Stimulated activated CD8-positive, alpha-beta memory T cell treated with anti-CD3 and anti-CD28 coated beads, Interleukin-2, amount 100 ng/mL, for 48 hours (primary cell): Measurements from ENCODE around the gene CYB5A.

ENCODE experiments used
- DNase-seq, 2 donors: peaks; one replicate each; pipeline ENCODE4 v3.0.0-alpha.2; 2020; ENCODE audit warnings: low read depth in 2 of 2

The CYB5A gene

DNA sequence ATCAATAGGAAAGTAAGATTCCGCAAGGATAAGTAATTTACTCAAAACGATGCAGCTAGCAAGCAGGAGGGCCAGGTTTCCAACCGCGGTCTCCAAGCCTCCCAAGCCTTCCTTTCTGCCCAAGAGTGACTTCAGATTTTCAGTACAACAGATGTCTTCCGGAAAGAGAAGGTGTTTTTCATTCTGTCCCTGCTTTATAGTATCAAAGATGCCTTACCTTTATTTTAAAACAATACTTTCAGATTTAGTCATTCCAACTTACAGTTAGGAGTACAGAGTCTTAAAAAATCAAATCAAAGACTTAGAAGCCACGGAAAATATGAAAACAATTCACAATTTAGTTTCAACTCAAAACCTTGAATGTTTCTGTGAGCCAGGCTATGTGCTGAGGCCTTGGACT, 43.6 kb downstream of the CYB5A start:
- no peak for DNase-seq

GRCh38 chr18:74244554-74244953, 47.2 kb downstream of the CYB5A start:
- no peak for DNase-seq

GRCh38 chr18:74243127-74243526, 48.6 kb downstream of the CYB5A start:
- no peak for DNase-seq

- DNase-seq: no peak
These were observed 49.2 kb downstream of the CYB5A start for GRCh38 chr18:74242438-74243096.

DNA sequence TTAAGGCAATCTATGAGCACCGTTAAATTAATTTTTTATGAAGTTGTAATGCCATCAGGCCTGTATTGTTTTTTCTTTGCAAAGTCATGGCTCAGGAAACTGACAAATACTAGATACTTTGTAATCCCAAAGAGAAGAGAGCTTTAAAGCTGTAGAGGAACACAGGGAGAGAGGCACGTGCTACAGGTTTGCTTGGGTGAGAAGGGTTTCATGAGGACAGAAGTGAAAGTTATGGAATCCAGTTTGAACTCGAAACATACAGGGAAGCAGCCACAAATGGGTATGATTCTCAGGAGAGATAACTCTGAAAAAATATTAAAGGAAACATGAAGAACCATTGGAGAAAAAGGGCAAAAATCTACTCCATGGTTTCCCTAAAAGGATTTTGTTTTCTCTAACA, 49.8 kb downstream of the CYB5A start:
- DNase-seq: no peak

GRCh38 chr18:74241426-74241825, 50.3 kb downstream of the CYB5A start:
- no peak for DNase-seq

DNA sequence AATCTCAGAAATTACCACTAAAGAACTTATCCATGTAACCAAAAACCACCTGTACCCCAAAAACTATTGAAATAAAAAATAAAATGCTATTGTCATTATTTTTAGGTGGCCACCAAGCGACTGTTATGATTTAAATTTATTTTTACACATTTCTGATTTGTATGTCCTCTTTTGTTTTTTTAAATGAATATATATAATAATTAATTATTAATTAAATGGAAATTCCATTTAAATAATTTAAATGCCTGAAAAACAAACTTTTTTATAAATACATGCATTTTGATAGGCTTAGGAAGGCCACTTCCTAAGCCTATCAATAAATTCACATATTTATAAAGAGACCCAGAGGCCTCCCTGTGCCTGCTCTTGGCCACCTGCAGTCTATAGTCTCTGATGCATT, 52.2 kb downstream of the CYB5A start:
- no peak for DNase-seq

- no peak for DNase-seq
These were observed 57.2 kb downstream of the CYB5A start for GRCh38 chr18:74234326-74235171.

DNA sequence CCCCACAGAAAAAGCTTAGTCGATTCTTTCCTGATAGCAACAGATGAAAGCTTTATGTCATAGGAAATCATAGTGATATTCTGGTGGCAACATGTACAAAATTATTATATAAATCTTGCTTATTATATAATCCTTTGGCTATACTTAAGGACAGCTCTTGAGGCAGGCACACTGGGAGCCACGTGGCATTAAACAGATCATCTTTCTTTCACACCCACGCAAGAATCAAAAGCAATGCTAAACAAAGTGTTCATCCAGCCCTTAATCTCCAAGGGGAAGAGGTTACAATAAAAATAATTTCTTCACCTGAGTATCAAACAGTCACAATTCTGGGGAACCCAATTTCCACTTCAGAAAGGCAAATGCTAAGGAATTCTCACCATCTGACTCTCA, 57.8 kb downstream of the CYB5A start:
- no peak for DNase-seq

- no peak for DNase-seq
These were observed 60.6 kb downstream of the CYB5A start for GRCh38 chr18:74230922-74231714.

GRCh38 chr18:74229891-74230290, 61.9 kb downstream of the CYB5A start:
- no peak for DNase-seq

DNA sequence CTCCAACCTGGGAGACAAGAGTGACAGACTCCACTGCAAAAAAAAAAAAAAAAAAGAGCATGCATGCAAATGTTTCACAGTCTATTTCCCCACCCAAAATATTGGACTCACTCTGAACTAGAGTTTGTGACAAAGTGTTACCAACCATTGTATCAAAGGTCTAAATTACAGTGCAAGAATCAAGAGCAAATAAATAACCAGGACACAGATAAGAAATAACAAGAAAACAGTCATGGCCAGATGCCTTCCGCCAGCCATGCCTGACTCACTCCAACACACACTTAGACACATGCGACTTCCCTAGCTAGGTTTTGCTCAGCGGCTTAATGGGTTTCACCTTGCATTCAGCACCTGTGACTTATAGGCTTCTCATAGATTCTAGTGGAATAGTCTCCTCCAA, 62.8 kb downstream of the CYB5A start:
- no peak for DNase-seq

DNA sequence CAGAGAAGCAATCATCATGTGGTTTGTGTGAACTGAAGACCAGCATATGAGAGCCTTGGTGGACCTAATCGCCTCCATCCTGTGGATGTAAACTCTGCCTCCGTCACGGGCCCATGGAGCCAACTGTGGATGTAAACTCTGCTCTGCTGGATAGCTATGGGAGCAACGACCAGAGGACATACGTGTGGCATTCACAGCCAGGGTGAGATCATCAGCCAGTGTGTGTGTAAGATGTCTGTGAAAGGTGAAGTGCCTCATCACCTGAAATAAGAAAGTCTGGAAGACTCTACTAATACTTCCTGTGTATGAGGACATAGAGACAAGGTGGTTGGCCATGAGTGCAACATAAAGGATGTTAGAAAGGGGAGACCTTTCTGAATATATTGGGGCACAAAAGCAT, 63.5 kb downstream of the CYB5A start:
- no peak for DNase-seq

DNA sequence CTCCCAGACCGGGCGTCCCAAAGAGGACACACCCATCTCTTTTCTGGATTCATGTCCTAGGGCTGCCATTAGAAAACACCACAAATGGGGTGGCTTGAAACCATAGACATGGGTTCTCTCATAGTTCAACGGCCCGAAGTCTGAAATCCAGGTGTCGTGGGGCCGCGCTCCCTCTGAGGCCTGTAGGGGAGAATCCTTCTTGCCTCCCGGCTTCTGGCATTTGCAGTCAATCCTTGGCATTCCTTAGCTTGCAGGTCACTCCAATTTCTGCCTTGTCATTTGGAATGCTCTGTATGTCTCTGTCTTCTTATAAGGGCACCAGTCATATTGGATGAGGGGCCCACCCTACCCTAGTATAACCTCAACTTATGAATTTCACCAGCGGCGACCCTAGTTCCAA, 65.1 kb downstream of the CYB5A start:
- no peak for DNase-seq

DNA sequence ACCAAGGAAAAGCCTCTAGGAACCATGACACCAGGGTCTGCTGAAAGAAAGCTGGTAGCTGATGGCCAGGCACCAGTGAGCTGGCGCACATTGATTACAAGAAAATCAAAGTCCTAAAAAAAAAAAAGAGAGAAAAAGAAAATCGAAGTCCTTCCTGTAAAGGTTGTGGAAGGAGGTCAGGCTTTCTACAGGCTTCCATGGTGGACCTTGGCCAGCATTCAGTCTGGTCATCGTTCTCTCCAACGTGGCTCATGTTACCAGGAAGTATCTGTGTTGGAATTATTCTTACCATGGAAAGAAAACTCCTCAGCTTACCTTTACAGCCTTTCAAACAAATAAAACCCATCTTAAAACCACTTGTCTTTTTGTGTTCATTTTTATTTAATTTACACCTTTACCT, 65.6 kb downstream of the CYB5A start:
- no peak for DNase-seq

DNA sequence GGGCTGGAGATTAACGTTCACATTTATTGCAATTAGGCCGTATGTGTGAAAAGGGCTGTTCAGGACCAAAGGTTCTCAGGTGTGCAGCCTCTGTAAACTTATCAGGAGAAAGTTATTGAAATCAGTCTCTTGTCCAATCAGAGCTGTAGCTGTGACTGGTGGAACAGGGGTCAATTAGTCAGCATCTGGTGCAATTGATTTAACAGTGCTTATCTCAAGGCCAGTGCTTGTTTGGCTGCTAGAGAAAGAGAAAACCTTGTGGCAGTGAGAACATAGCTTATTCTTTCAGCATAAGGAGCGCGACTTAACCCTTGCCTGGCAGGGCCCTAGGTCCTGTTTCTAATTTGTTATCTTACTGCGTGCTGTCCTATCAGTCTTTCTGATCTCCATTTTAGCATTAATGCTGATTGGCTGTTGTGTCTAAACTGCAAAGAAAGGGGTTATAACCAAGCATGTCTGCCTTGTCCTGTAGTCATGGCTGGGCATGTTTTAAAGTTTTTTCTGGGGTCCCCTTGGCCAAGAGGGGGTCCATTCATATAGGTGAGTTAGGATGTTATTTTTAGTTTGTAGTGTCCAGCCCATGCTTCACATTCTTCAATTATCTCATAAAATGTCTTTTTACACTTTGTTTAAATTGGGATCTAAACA, 66.4 kb downstream of the CYB5A start:
- DNase-seq: no peak

DNA sequence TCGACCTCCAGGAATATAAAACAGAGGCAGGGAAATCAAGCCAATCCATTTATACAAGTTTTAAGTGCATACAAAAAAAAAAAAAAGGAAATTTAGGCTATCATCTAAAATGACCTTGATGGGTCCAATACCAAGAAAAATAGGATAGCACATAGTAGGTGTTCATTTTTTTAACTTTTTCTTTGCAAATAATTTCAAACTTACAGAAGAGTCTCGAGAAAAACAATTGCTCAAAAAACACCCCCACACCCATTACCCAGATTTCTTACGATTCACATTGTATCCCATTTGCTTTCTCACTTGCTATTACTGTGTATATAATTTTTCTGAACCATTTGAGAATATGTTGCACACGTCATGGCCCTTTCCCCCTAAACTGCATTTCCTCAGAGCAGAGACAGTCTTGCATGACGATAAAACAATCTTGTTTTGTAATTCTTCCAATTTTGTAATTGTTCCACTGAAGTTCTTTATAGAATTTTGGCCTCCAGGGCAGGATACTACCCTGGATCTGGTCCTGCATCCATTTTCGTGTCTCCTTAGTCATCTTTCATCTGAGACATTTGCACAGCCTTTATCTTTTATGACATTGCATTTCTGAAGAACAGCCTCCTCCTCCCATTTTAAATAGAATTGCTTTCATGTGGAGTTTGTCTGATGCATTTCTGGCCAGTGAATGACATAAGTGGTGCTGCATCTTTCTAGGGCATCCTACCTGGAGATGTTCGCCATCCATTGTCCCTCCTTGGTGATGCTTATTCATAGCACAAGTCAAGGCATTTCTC, 68.9 kb downstream of the CYB5A start:
- no peak for DNase-seq

DNA sequence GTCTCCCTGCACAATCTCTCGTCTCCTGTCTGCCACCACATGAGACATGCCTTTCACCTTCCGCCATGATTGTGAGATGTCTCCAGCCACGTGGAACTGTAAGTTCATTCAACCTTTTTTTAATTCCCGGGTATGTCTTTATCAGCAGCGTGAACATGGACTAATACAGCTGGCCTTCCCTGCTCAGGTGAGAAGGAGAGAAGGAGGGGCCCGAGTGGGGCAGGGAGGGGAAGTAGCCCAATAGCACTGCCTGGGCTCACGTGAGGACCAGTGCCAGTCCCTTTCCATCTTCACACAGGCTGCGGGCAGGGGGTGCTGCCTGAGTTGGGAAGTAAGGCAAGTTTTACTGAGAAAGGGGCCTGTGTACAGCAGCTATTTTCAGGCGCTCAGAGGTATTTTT, 70.7 kb downstream of the CYB5A start:
- no peak for DNase-seq

DNA sequence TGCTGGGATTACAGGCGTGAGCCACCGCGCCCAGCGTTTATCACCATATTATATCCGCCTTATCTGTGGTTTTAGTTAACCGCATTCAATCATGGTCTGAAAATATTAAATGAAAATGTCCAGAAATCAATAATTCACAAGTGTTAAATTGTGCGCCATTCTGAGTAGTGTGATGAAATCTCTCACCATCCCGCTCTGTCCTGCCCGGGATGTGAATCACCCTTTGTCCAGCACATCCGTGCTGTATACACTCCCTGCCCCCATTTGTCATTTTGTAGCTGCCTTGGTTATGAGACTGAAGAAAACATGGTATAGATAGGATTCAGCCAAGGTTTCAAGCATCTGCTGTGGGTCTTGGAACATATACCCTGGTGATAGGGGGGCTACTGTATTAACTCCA, 72.7 kb downstream of the CYB5A start:
- DNase-seq: no peak

DNA sequence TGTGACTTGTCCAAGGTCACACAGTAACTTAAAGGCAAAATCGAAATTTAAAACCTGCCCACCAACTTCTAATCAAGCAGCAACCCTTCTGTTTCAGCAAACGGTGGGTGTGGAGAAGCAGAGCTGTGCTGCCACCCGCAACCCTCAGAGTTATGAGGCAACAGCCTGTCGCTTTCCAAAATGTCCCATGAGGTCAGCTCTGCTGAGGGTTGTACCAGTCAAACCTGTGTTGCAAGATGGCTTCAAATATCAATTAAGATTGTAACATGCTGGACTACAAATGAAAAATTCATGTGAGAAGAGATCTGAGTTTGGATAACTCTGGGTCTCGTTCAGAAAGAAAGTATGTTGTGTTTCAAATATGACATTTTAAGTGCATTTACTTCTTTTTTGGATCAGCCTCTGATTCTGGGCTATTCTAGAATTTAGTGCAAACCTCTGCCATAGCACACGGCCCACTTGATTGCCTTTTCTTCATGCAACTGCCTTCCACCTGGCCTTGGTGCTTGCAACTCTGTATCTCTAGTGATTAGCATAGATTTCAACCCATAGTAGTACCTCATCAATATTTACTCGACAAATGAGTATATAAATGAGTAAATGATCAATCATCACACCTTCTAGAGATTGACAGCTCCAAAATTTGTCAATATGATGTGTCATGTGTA, 74.2 kb downstream of the CYB5A start:
- DNase-seq: no peak

DNA sequence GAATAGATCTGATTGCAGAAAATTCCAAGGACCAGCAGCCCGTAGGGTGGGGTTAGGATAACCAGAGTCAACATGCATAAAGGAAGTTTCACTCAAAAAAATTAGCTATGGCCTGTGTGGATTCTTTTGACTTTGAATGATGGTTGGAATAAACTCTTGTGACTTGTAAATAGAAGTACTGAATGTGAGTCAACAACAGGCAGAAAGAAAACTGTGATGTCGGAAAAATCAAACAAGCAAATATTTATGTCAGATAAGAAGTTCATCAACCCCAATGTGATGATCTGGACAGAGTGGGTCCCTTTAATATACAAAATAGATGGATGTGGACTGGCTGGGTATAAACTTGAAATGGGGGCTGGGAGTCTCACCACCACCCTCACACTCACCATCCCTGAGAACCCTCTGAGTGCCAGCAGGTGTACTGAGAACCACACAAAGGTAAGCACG, 75.1 kb downstream of the CYB5A start:
- DNase-seq: no peak
